SK-N-SH treated with all-trans-retinoic acid at 6 μM for 48 hours (cell line): ENCODE measurements around the gene CTIF.

Experiments used
- ATAC-seq: fragments of 200-7000 bp; cut with Tn5 transposase; 3 replicates; pipeline ENCODE4 v1.9.1; 2020; ENCODE audit warnings: mild to moderate bottlenecking, moderate library complexity
- ARNTL ChIP-seq: fragments of 450-650 bp; formaldehyde crosslinking; IDR thresholded peaks from 2 replicates; pipeline ENCODE4 v1.5.0; 2020; ENCODE audit warnings: low read depth, mild to moderate bottlenecking, moderate library complexity, borderline replicate concordance
- BACH2 ChIP-seq: fragments of 250-450 bp; sonication (Bioruptor Pico); IDR thresholded peaks from 2 replicates; pipeline ENCODE4 v1.9.0; 2021; ENCODE audit warnings: mild to moderate bottlenecking, borderline replicate concordance
- CSDC2 ChIP-seq: fragments of 250-450 bp; sonication (Bioruptor Pico); IDR thresholded peaks from 2 replicates; pipeline ENCODE4 v1.5.0; 2020; ENCODE audit warnings: mild to moderate bottlenecking, moderate library complexity
- CSRNP3 ChIP-seq: fragments of 250-450 bp; sonication (Bioruptor Pico); IDR thresholded peaks from 2 replicates; pipeline ENCODE4 v1.5.1; 2021; ENCODE audit warnings: mild to moderate bottlenecking, moderate library complexity
- GLIS3 ChIP-seq: fragments of 250-450 bp; sonication (Bioruptor Pico); IDR thresholded peaks from 2 replicates; pipeline ENCODE4 v1.5.0; 2020; ENCODE audit warnings: mild to moderate bottlenecking, moderate library complexity
- ISL1 ChIP-seq: fragments of 250-450 bp; sonication (Bioruptor Pico); IDR thresholded peaks from 2 replicates; pipeline ENCODE4 v2.1.2; 2022; ENCODE audit warnings: mild to moderate bottlenecking, moderate library complexity
- OSR1 ChIP-seq: fragments of 250-450 bp; sonication (Bioruptor Pico); IDR thresholded peaks from 2 replicates; pipeline ENCODE4 v1.8.0; 2022; ENCODE audit warnings: moderate library complexity, mild to moderate bottlenecking, inconsistent platforms
- PATZ1 ChIP-seq: fragments of 250-450 bp; sonication (Bioruptor Pico); IDR thresholded peaks from 2 replicates; pipeline ENCODE4 v1.8.0; 2020; ENCODE audit warnings: mild to moderate bottlenecking, moderate library complexity, borderline replicate concordance
- PPARA ChIP-seq: fragments of 250-450 bp; sonication (Bioruptor Pico); IDR thresholded peaks from 2 replicates; pipeline ENCODE4 v1.5.0; 2020; ENCODE audit warnings: mild to moderate bottlenecking, borderline replicate concordance
- RARB ChIP-seq: fragments of 250-450 bp; sonication (Bioruptor Pico); IDR thresholded peaks from 2 replicates; pipeline ENCODE4 v1.8.0; 2021; ENCODE audit warnings: mild to moderate bottlenecking, moderate library complexity
- SNAI2 ChIP-seq: fragments of 250-450 bp; sonication (Bioruptor Pico); IDR thresholded peaks from 2 replicates; pipeline ENCODE4 v1.5.0; 2020; ENCODE audit warnings: mild to moderate bottlenecking, moderate library complexity
- TCF4 ChIP-seq: fragments of 250-450 bp; sonication (Bioruptor Pico); IDR thresholded peaks from 2 replicates; pipeline ENCODE4 v1.8.0; 2021; ENCODE audit warnings: mild to moderate bottlenecking, moderate library complexity, borderline replicate concordance
- TOX ChIP-seq: fragments of 250-450 bp; sonication (Bioruptor Pico); IDR thresholded peaks from 2 replicates; pipeline ENCODE4 v1.8.0; 2021; ENCODE audit warnings: mild to moderate bottlenecking, moderate library complexity, borderline replicate concordance
- ZC3H10 ChIP-seq: fragments of 250-450 bp; sonication (Bioruptor Pico); IDR thresholded peaks from 2 replicates; pipeline ENCODE4 v1.5.1; 2021; ENCODE audit warnings: mild to moderate bottlenecking, moderate library complexity
- ZFP3 ChIP-seq: fragments of 250-450 bp; sonication (Bioruptor Pico); IDR thresholded peaks from 2 replicates; pipeline ENCODE4 v1.5.0; 2020; ENCODE audit warnings: mild to moderate bottlenecking, moderate library complexity
- ZFP30 ChIP-seq: fragments of 450-650 bp; formaldehyde crosslinking; IDR thresholded peaks from 2 replicates; pipeline ENCODE4 v1.5.0; 2022; ENCODE audit warnings: mild to moderate bottlenecking, moderate library complexity
- ZNF565 ChIP-seq: fragments of 450-650 bp; formaldehyde crosslinking; conservative IDR thresholded peaks from 2 replicates; pipeline ENCODE4 v1.5.0; 2020; ENCODE audit warnings: low read depth, mild to moderate bottlenecking, moderate library complexity
- ZNF70 ChIP-seq: fragments of 450-650 bp; formaldehyde crosslinking; IDR thresholded peaks from 2 replicates; pipeline ENCODE4 v1.5.0; 2020; ENCODE audit warnings: mild to moderate bottlenecking, moderate library complexity
- TF ChIP-seq, protein P1 (sequence below): fragments of 250-450 bp; sonication (Bioruptor Pico); IDR thresholded peaks from 2 replicates; pipeline ENCODE4 v1.5.0; 2020; ENCODE audit warnings: mild to moderate bottlenecking, moderate library complexity
- TF ChIP-seq, protein P2 (sequence below): fragments of 250-450 bp; sonication (Bioruptor Pico); IDR thresholded peaks from 2 replicates; pipeline ENCODE4 v1.8.0; 2021; ENCODE audit warnings: low read depth, mild to moderate bottlenecking, moderate library complexity, borderline replicate concordance
- TF ChIP-seq, protein P3 (sequence below): fragments of 250-450 bp; sonication (Bioruptor Pico); IDR thresholded peaks from 2 replicates; pipeline ENCODE4 v1.5.1; 2020; ENCODE audit warnings: low read depth, mild to moderate bottlenecking, moderate library complexity

Gene CTIF

GRCh38 chr18:48835745-48836170 lies 296.9 kb downstream of the CTIF start:
- no peak for TF ChIP-seq PPARA (CRISPR knock-in tag)
- TF ChIP-seq ZC3H10 (CRISPR knock-in tag), result no peak
- no peak for TF ChIP-seq PATZ1 (CRISPR knock-in tag)
- TF ChIP-seq ZNF565, result no peak
- TF ChIP-seq CSRNP3 (CRISPR knock-in tag), result no peak
- no peak for TF ChIP-seq TOX (CRISPR knock-in tag)
- TF ChIP-seq, protein P1, sequence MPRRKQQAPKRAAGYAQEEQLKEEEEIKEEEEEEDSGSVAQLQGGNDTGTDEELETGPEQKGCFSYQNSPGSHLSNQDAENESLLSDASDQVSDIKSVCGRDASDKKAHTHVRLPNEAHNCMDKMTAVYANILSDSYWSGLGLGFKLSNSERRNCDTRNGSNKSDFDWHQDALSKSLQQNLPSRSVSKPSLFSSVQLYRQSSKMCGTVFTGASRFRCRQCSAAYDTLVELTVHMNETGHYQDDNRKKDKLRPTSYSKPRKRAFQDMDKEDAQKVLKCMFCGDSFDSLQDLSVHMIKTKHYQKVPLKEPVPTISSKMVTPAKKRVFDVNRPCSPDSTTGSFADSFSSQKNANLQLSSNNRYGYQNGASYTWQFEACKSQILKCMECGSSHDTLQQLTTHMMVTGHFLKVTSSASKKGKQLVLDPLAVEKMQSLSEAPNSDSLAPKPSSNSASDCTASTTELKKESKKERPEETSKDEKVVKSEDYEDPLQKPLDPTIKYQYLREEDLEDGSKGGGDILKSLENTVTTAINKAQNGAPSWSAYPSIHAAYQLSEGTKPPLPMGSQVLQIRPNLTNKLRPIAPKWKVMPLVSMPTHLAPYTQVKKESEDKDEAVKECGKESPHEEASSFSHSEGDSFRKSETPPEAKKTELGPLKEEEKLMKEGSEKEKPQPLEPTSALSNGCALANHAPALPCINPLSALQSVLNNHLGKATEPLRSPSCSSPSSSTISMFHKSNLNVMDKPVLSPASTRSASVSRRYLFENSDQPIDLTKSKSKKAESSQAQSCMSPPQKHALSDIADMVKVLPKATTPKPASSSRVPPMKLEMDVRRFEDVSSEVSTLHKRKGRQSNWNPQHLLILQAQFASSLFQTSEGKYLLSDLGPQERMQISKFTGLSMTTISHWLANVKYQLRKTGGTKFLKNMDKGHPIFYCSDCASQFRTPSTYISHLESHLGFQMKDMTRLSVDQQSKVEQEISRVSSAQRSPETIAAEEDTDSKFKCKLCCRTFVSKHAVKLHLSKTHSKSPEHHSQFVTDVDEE (CRISPR knock-in tag), result no peak
- TF ChIP-seq ARNTL (CRISPR knock-in tag), result no peak
- TF ChIP-seq, protein P2, sequence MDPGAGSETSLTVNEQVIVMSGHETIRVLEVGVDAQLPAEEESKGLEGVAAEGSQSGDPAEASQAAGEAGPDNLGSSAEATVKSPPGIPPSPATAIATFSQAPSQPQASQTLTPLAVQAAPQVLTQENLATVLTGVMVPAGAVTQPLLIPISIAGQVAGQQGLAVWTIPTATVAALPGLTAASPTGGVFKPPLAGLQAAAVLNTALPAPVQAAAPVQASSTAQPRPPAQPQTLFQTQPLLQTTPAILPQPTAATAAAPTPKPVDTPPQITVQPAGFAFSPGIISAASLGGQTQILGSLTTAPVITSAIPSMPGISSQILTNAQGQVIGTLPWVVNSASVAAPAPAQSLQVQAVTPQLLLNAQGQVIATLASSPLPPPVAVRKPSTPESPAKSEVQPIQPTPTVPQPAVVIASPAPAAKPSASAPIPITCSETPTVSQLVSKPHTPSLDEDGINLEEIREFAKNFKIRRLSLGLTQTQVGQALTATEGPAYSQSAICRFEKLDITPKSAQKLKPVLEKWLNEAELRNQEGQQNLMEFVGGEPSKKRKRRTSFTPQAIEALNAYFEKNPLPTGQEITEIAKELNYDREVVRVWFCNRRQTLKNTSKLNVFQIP (CRISPR knock-in tag), result no peak
- no peak for TF ChIP-seq BACH2 (CRISPR knock-in tag)
- TF ChIP-seq TCF4 (CRISPR knock-in tag), result no peak
- TF ChIP-seq RARB (CRISPR knock-in tag), result no peak
- TF ChIP-seq, protein P3, sequence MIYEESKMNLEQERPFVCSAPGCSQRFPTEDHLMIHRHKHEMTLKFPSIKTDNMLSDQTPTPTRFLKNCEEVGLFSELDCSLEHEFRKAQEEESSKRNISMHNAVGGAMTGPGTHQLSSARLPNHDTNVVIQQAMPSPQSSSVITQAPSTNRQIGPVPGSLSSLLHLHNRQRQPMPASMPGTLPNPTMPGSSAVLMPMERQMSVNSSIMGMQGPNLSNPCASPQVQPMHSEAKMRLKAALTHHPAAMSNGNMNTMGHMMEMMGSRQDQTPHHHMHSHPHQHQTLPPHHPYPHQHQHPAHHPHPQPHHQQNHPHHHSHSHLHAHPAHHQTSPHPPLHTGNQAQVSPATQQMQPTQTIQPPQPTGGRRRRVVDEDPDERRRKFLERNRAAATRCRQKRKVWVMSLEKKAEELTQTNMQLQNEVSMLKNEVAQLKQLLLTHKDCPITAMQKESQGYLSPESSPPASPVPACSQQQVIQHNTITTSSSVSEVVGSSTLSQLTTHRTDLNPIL (CRISPR knock-in tag), result no peak
- no peak for TF ChIP-seq ZFP3 (CRISPR knock-in tag)
- TF ChIP-seq ISL1, result no peak
- no peak for TF ChIP-seq OSR1 (CRISPR knock-in tag)
- TF ChIP-seq ZNF70 (CRISPR knock-in tag), result no peak
- no peak for TF ChIP-seq CSDC2 (CRISPR knock-in tag)
- no peak for TF ChIP-seq GLIS3 (CRISPR knock-in tag)
- no peak for TF ChIP-seq ZFP30 (CRISPR knock-in tag)
- no peak for ATAC-seq

DNA sequence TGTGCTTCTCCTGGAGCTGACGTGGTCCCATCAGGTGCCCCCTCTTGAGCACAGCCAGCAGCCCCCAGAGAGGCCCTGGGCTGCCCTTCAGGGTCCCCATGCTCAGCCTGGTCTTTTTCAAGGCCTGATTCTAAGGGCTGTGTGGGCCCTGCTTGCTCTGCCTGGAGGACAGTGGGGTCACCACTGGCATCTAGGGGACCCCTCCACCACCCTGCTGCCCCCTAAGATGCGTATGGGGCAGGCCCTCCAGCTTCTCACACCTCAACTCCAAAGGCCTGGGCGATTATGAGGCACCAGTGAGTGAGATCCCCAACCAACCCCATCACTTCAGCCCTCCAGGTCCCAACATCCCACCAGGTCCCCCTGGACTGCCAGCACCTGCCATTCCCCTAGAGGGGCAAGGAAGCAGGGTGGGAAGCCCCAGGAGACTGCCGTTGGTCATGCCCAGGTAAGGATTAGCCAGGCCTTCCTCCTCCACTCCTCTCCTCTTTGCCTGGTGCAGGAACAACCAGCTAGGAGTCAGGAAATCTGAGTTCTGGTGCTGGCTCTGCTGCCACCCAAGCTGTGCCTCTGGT lies 297.5 kb downstream of the CTIF start:
- ATAC-seq, result no peak
- TF ChIP-seq ZNF565 (no peak), ZNF70 (CRISPR knock-in tag) (no peak), ARNTL (CRISPR knock-in tag) (no peak), GLIS3 (CRISPR knock-in tag) (no peak), TOX (CRISPR knock-in tag) (no peak), ISL1 (no peak), OSR1 (CRISPR knock-in tag) (no peak), ZFP30 (CRISPR knock-in tag) (no peak), SNAI2 (CRISPR knock-in tag) (no peak), TCF4 (CRISPR knock-in tag) (no peak)
- TF ChIP-seq, protein P1 (CRISPR knock-in tag), result no peak
- TF ChIP-seq, protein P3 (CRISPR knock-in tag), result no peak
- TF ChIP-seq, all 23 proteins: peak for 0
